ENCODE data around the gene PLXNB2. TPM values are rescaled to one million over a fixed set of nuclear protein-coding genes. Genes with fewer than 3 reads are reported as not detected.
A peak's percentile ranks its signal among the peaks of the same experiment; 100 is the strongest.

PLXNB2 gene
- polyA plus RNA-seq, 1 experiment: 68.0 TPM

DNA sequence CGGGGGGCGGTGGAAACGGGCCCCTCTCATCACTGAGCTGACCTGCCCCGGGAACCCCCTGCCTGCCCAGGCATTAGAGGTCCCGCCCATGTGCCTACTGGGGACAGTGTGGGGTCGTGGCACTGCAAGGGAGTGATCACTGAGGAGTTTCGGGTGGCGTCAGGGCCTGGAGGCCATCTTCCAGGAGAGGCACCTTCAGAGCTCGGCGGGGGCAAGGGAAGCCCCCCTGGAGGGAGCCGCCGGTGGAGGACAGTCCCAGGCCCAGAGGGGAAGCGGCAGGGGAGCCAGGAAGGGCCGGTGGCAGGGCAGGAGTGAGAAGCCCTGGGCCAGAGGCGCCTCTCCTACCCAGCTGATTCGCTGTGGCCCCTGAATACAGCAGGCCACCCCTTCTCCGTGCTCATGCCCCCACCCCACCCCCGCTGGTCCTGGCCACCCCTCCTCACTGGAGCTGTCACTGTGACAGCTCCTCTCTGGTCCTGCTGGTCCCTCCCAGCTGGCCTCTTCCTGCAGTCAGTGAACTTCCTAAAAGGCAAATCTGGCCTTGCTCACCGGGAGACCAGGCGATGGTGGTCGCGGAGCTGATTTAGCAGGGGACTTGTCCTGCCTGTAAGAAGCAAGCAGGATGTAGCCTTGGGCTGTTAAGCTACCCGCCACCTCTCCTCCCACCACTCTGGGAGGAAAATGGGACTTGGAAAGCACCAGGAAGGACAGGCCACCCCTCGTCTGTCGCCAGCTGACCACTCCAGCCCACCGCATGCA lies 35.2 kb downstream of the PLXNB2 start:
- no peaks in the 10 kb centered on the region for H3K27me3 ChIP-seq (ENCODE audit: control insufficient read depth, insufficient read depth, low read length)
- TF ChIP-seq, protein P1, sequence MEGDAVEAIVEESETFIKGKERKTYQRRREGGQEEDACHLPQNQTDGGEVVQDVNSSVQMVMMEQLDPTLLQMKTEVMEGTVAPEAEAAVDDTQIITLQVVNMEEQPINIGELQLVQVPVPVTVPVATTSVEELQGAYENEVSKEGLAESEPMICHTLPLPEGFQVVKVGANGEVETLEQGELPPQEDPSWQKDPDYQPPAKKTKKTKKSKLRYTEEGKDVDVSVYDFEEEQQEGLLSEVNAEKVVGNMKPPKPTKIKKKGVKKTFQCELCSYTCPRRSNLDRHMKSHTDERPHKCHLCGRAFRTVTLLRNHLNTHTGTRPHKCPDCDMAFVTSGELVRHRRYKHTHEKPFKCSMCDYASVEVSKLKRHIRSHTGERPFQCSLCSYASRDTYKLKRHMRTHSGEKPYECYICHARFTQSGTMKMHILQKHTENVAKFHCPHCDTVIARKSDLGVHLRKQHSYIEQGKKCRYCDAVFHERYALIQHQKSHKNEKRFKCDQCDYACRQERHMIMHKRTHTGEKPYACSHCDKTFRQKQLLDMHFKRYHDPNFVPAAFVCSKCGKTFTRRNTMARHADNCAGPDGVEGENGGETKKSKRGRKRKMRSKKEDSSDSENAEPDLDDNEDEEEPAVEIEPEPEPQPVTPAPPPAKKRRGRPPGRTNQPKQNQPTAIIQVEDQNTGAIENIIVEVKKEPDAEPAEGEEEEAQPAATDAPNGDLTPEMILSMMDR (IDR thresholded peaks at IDR 0.05; ENCODE audit: low read depth, low read length): no peak
- H3K4me3 ChIP-seq (ENCODE audit: low read depth, low read length): no peak overlapping the region
- DNase-seq (ENCODE audit: low read depth, low spot score): no peak
- ChIA-PET POLR2A (interaction anchor here (3.0 kb wide), 1 partner anchor 33 kb away, joined by 9 read pairs; no protein-coding TSS in a partner anchor), CTCF (interaction anchor here (1.1 kb wide), 2 partner anchors 10 to 55 kb away, joined by 3 to 4 read pairs; partner anchors contain the start of gene DENND6B)
- H3K9me3 ChIP-seq (ENCODE audit: control insufficient read depth, insufficient read depth, low read length): peaks cover 9% of the 10 kb centered on the region; the same call in 1 of the 2 replicates
- no peak overlapping the region for H3K27ac ChIP-seq (ENCODE audit: low read depth, low read length)

DNA sequence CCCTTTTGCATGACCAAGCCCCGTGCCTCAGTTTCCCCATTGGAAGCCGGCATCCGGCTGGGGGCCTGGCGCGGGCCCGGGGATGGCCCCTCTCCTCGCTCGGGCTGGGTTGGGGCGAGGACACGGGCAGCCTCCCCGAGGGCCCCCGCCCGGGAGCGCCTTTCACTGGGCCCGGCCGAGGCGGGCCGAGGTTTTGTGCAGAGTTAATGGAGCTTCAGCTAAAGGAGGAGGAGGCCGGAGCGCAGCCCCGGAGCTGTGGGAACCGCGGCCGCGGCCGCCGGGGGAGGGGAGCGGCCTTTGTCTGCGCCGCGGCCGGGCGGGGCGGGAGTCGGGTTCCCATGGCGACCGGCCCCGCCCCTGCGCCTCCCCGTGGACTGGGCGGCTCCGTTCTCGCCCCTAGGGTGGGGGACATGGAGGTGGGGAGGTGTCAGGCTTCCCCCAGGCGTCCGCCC lies 35.9 kb downstream of the PLXNB2 start:
- ChIA-PET CTCF (interaction anchor here (0.5 to 1.1 kb wide), 4 partner anchors 11 to 294 kb away, joined by 3 to 9 read pairs (median 4); no protein-coding TSS in a partner anchor), POLR2A (interaction anchor here (3.0 kb wide), 1 partner anchor 34 kb away, joined by 9 read pairs; no protein-coding TSS in a partner anchor)
- TF ChIP-seq, protein P1 (IDR thresholded peaks at IDR 0.05; ENCODE audit: low read depth, low read length): 0 out of 2 replicates have a peak, but pooled peaks have one; percentile 8
- H3K27me3 ChIP-seq (ENCODE audit: control insufficient read depth, insufficient read depth, low read length): no peaks in the 10 kb centered on the region
- H3K27ac ChIP-seq (ENCODE audit: low read depth, low read length): no peak overlapping the region
- peaks cover 14% of the 10 kb centered on the region; the same call in 1 of the 2 replicates for H3K9me3 ChIP-seq (ENCODE audit: control insufficient read depth, insufficient read depth, low read length)
- peak overlapping the region; percentile 62 for H3K4me3 ChIP-seq (ENCODE audit: low read depth, low read length)
- DNase-seq (ENCODE audit: low read depth, low spot score): no peak

DNA sequence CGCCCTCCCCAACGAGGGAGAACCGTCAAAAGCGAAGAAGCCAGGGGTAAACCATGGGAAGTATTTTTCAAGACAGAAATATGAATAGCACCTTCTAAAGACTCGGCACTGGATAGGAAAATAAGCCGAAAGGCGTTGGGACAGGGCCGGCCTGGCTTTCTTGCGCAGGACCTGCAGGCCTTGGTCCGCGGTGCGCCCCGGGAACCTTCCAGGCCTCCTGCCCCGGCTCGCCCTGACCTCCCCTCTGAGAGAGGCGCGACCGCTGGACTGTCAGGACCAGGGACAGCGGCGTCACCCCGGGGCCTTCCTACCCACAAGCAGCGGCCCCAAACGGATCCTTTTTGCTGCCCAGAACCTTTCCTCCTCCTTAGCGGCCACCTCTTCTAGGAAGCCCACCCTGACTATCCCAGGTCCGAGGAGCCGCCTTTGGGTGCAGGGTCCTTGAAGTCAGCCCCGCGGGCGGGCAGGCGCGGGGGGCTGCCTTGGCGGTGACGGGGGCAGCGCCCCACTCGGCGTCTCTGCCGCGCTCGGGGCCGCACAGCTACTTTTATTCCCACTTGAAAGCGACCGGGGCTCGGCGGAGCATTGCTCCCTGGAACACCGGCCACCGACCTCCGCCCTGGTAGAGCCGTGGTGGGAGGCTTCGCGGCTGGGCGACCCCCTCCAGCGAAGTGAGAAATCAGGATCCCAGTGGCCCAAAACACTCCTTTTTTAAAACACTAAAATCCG lies 36.6 kb downstream of the PLXNB2 start:
- Histone ChIP-seq H3K4me3 (ENCODE audit: low read depth, low read length) (peak overlapping the region; percentile 62), H3K9me3 (ENCODE audit: control insufficient read depth, insufficient read depth, low read length) (peaks cover 10% of the 10 kb centered on the region; the same call in 1 of the 2 replicates), H3K27ac (ENCODE audit: low read depth, low read length) (no peak overlapping the region), H3K27me3 (ENCODE audit: control insufficient read depth, insufficient read depth, low read length) (no peaks in the 10 kb centered on the region)
- ChIA-PET POLR2A (interaction anchor here (3.0 kb wide), 1 partner anchor 35 kb away, joined by 9 read pairs; no protein-coding TSS in a partner anchor), CTCF (interaction anchor here (0.5 to 0.7 kb wide), 3 partner anchors 23 to 295 kb away, joined by 3 to 9 read pairs (median 4); no protein-coding TSS in a partner anchor)
- TF ChIP-seq, protein P1 (IDR thresholded peaks at IDR 0.05; ENCODE audit: low read depth, low read length): no peak
- no peak for DNase-seq (ENCODE audit: low read depth, low spot score)

DNA sequence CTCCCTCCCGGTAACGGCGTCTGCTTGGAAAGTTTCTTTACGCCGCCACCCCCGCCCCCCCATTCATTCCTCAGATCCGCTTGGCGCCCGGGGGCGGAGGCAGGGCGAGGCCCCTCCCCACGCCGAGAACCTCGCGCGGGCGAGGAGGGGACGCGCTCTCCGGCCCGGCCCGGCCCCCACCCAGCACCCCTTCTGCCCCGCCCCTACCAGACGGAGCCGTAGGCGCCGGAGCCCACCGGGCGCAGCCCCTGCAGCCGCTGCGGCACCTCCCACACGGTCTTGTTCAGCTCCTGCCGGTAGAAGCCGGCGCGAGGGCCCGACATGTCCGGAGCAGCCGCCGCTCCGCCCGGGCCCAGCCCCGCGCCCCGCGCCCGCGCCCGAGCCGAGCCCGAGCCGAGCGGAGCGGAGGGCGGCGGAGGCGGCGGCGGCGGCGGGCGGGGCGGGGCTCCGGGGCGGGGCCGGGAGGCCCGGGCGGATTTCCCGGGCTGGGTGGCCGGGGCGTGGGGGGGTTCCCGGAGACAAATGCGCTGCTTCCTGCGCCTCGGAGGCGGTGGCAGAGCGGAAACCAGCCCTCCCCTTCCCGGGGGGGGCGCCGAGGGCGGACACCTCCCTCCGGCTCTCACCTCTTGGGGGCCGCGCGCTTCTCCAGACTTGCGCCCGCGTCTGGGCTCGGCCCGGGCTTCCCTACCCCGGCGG lies 37.3 kb downstream of the PLXNB2 start, which contains the start of gene MAPK11:
TSS of gene MAPK11 (minus strand) at position 411 of the 696 bp plus-strand sequence. CDS start at position 323, 88 bp downstream.
- ChIA-PET CTCF (no interaction called here), POLR2A (no interaction called here)
- DNase-seq (ENCODE audit: low read depth, low spot score): no peak
- TF ChIP-seq, protein P1 (IDR thresholded peaks at IDR 0.05; ENCODE audit: low read depth, low read length): no peak
- Histone ChIP-seq H3K4me3 (ENCODE audit: low read depth, low read length) (peak within 1 kb of the TSS; percentile 62), H3K9me3 (ENCODE audit: control insufficient read depth, insufficient read depth, low read length) (peaks cover 10% of the 10 kb centered on the region; the same call in 1 of the 2 replicates), H3K27ac (ENCODE audit: low read depth, low read length) (no peak within 1 kb of the TSS), H3K27me3 (ENCODE audit: control insufficient read depth, insufficient read depth, low read length) (no peaks in the 10 kb centered on the region)

Measured in AG04450 (cell line).